ENCODE data around the gene ABCC1.

- TF ChIP-seq CTCF (IDR thresholded peaks at IDR 0.05): no peak
- no peak for TF ChIP-seq POLR2A (IDR thresholded peaks at IDR 0.05)
These were observed 62.7 kb downstream of the ABCC1 start for GRCh38 chr16:16012144-16012543.

Measured in adrenal gland (tissue), 5 donors.